Measurements from ENCODE around the gene FAM83D.

- TF ChIP-seq, protein P1, sequence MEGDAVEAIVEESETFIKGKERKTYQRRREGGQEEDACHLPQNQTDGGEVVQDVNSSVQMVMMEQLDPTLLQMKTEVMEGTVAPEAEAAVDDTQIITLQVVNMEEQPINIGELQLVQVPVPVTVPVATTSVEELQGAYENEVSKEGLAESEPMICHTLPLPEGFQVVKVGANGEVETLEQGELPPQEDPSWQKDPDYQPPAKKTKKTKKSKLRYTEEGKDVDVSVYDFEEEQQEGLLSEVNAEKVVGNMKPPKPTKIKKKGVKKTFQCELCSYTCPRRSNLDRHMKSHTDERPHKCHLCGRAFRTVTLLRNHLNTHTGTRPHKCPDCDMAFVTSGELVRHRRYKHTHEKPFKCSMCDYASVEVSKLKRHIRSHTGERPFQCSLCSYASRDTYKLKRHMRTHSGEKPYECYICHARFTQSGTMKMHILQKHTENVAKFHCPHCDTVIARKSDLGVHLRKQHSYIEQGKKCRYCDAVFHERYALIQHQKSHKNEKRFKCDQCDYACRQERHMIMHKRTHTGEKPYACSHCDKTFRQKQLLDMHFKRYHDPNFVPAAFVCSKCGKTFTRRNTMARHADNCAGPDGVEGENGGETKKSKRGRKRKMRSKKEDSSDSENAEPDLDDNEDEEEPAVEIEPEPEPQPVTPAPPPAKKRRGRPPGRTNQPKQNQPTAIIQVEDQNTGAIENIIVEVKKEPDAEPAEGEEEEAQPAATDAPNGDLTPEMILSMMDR (conservative IDR thresholded peaks at IDR 0.05 in 1 of 2, IDR thresholded peaks at IDR 0.05 in 1 of 2; ENCODE audit: extremely low read depth in 1 of 2, insufficient read depth in 1 of 2, low read depth in 1 of 2, low read length in 2 of 2), result no peak
- TF ChIP-seq EZH2 (IDR thresholded peaks at IDR 0.05; ENCODE audit: borderline replicate concordance, low read length), result no peak
These were observed 31.1 kb downstream of the FAM83D start for GRCh38 chr20:38957235-38957876.

All from mammary epithelial cell (primary cell).